Right cardiac atrium (tissue), 5 donors: ENCODE measurements around the gene CD3G. TPM values are rescaled to one million over a fixed set of nuclear protein-coding genes. Genes with fewer than 3 reads are reported as not detected.

ENCODE experiments used
- ATAC-seq, 2 donors: fragments of 200-7000 bp; cut with Tn5 transposase; one replicate each; pipeline versions ENCODE4 v1.8.0 to v1.9.1; 2020; ENCODE audit warnings: moderate library complexity in 2 of 2, mild to moderate bottlenecking in 1 of 2
- DNase-seq, 3 donors: peaks; one replicate each; pipeline ENCODE4 v3.0.0-alpha.2; 2020
- H3K27ac ChIP-seq: one replicate; pipeline ENCODE4 v1.5.1; 2013; ENCODE audit warnings: mild to moderate bottlenecking, low read length, control low read depth, moderate library complexity
- H3K27me3 ChIP-seq: one replicate; pipeline ENCODE4 v1.6.1; 2013; ENCODE audit not compliant: control insufficient read depth, insufficient read depth
- H3K4me1 ChIP-seq: one replicate; pipeline ENCODE4 v1.6.1; 2013; ENCODE audit warnings: low read length; ENCODE audit not compliant: control insufficient read depth, insufficient read depth
- H3K4me3 ChIP-seq: one replicate; pipeline ENCODE4 v1.5.1; 2013; ENCODE audit warnings: low read length, control low read depth
- H3K9me3 ChIP-seq: one replicate; pipeline ENCODE4 v1.6.1; 2013; ENCODE audit warnings: low read length; ENCODE audit not compliant: control insufficient read depth
- WGBS: extraction: QIAGEN DNeasy Blood & Tissue Kit; methylation state at CpG from one replicate; pipeline ENCODE4 v1.1.7; 2013; 5-methylcytosine and 5-hydroxymethylcytosine counted together
- intact Hi-C, 4 donors: fragments of 100-400 bp; cut with DNase I; formaldehyde crosslinking; loops; one replicate each; pipeline versions ENCODE4 v1.11.0 to v1.14.0; 2022 to 2023
- polyA plus RNA-seq: library from polyadenylated mRNA; stranded (reverse); fragments of 200-250 nt; gene quantifications from one replicate; pipeline ENCODE4 v1.2.3, GENCODE V29; 2013
- total RNA-seq, 4 donors: library from RNA; stranded (reverse); fragmentation: NEBNext Ultra II Directional; extraction: Animal tissue kit (Norgen Biotek cat#: 25700); gene quantifications; one replicate each; pipeline ENCODE4 v1.2.1, GENCODE V29; 2021
- donor health status: healthy with polysubstance abuse.
- donor health status: DM: no; HTN: yes; CAD: no.
- donor health status: DM: no; HTN: no; CAD: no.
- donor health status: DM: no; HTN: yes; CAD: no; lungs with severe emphysema.
- donor health status: DM: yes; HTN: yes; CAD: no.

The CD3G gene
- total and polyA plus RNA-seq, 5 donors, result 0.02 to 1.2 (median 0.33) TPM

GRCh38 chr11:118325283-118325682 lies 18.9 kb upstream of the CD3G start:
- Histone ChIP-seq H3K4me3 (no peak overlapping the region), H3K27me3 (no peaks in the 10 kb centered on the region), H3K4me1 (no peaks in the 10 kb centered on the region), H3K27ac (no peak overlapping the region), H3K9me3 (no peaks in the 10 kb centered on the region)
- DNase-seq, result no peak
- ATAC-seq, result no peak
- intact Hi-C loops, result no loop called here

DNA sequence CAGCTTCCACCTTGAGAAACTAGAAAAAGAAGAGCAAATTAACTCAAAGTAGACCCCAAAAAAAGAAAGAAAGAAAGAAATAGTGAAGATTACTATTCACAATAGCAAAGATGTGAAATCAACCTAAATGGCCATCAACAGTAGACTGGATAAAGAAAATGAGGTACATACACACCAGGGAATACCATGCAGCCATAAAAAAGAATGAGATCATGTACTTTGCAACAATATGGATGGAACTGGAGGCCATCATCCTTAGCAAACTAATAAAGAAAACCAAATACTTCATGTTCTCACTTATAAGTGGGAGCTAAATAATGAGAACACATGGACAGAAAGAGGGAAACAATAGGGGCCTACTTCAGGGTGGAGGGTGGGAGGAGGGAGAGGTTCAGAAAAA lies 15.4 kb upstream of the CD3G start:
- Histone ChIP-seq H3K9me3 (no peaks in the 10 kb centered on the region), H3K27me3 (no peaks in the 10 kb centered on the region), H3K4me1 (no peaks in the 10 kb centered on the region), H3K4me3 (no peak overlapping the region), H3K27ac (no peak overlapping the region)
- ATAC-seq (no peak), DNase-seq (no peak)
- intact Hi-C loops, result no loop called here

GRCh38 chr11:118334745-118335144 lies 9.4 kb upstream of the CD3G start:
- WGBS, result 68% methylated on average over 1 of the region's 1 CpG
- no peak for ATAC-seq

GRCh38 chr11:118338637-118339061 lies 5.5 kb upstream of the CD3G start:
- Histone ChIP-seq H3K4me3 (no peak overlapping the region), H3K27me3 (no peaks in the 10 kb centered on the region), H3K9me3 (no peaks in the 10 kb centered on the region), H3K4me1 (no peaks in the 10 kb centered on the region), H3K27ac (no peak overlapping the region)
- DNase-seq, result peak in 1 of 3 donors; percentile 50
- 55% methylated on average over 7 of the region's 7 CpGs for WGBS
- ATAC-seq, result peak in 1 of 2 donors; percentile 57
- intact Hi-C loops, result no loop called here

More at GRCh38 chr11:118334745-118335144, 9.4 kb upstream of the CD3G start:
- H3K4me1 ChIP-seq, result no peaks in the 10 kb centered on the region
- DNase-seq, result no peak
- no peak overlapping the region for H3K27ac ChIP-seq
- H3K27me3 ChIP-seq, result no peaks in the 10 kb centered on the region
- intact Hi-C loops, result no loop called here
- H3K9me3 ChIP-seq, result no peaks in the 10 kb centered on the region
- H3K4me3 ChIP-seq, result no peak overlapping the region

DNA sequence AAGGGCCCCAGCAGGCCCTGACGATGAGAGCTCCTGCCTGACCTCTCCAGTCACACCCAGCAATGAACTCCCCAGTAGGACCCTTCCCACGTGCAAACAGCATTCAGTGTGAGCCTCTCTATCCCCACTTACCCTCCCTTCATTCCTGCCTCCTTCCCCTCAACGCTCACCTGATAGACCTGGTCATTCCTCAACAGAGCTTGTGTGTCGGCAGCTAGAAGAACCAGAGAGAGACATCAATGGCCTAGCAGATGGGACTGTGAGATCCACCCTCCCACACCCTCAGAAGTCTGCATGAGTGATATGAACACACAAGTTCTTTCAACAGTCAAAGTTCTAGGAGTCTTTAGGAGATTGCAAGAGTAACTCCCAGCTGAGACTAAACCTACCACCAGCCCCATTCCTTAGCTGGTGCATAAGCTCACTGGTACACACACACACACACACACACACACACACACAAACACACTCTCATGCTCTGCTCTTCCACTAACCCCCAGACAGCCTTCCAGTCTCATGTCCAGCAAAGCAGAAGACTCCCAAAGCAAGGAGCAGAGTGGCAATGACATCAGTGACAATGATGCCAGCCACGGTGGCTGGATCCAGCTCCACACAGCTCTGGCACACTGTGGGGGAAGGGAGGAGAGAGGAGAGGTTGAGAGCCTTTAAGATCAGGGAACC lies 4.7 kb upstream of the CD3G start:
- H3K9me3 ChIP-seq, result no peaks in the 10 kb centered on the region
- intact Hi-C loops, result no loop called here
- H3K4me1 ChIP-seq, result no peaks in the 10 kb centered on the region
- H3K27me3 ChIP-seq, result no peaks in the 10 kb centered on the region
- H3K4me3 ChIP-seq, result no peak overlapping the region
- DNase-seq (no peak), ATAC-seq (no peak)
- WGBS, result 76% methylated on average over 5 of the region's 5 CpGs
- no peak overlapping the region for H3K27ac ChIP-seq

- intact Hi-C loops, result no loop called here
- 85% methylated on average over 3 of the region's 3 CpGs for WGBS
- H3K4me1 ChIP-seq, result no peaks in the 10 kb centered on the region
- no peak overlapping the region for H3K27ac ChIP-seq
- ATAC-seq (no peak), DNase-seq (no peak)
- H3K9me3 ChIP-seq, result no peaks in the 10 kb centered on the region
- H3K27me3 ChIP-seq, result no peaks in the 10 kb centered on the region
- H3K4me3 ChIP-seq, result no peak overlapping the region
Measured at GRCh38 chr11:118340449-118340848, 3.7 kb upstream of the CD3G start.

- ATAC-seq, result no peak
- Histone ChIP-seq H3K27ac (no peak overlapping the region), H3K4me1 (no peaks in the 10 kb centered on the region), H3K9me3 (no peaks in the 10 kb centered on the region), H3K4me3 (no peak overlapping the region), H3K27me3 (peaks cover 2% of the 10 kb centered on the region)
- no peak for DNase-seq
- WGBS, result 92% methylated on average over 3 of the region's 3 CpGs
- intact Hi-C loops, result no loop called here
Measured at GRCh38 chr11:118341261-118341660, 2.9 kb upstream of the CD3G start.

DNA sequence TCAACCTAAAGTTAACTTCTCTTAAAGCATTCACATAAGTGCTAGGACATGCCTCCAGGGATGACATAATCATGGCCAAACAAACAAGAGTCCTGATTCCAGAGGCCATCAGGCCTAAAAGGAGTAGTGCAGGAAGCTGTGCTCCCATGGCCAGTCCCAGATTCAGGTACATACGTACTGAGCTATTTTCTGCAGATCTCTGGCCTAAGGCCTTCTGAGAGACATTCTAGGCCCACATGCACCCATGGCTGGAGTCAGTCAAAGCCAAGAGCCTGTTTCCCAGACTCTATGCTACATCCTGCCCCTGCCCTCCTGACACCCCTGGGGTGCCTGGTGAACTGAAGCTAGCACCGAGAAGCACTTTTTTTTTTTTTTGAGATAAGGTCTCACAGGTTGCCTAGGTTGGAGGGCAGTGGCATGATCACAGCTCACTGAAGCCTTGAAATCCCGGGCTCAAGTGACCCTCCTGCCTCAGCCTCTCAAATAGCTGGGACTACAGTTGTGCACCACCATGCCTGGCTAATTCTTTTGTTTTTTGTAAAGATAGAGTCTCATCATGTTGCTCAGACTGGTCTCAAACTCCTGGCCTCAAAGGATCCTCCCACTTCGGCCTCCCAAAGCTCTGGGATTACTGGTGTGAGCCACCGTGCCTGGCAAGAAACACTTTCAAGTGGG lies 2.2 kb upstream of the CD3G start:
- WGBS, result 77% methylated on average over 5 of the region's 5 CpGs
- no peaks in the 10 kb centered on the region for H3K4me1 ChIP-seq
- intact Hi-C loops, result no loop called here

GRCh38 chr11:118342503-118343161 lies 1.5 kb upstream of the CD3G start, which contains the start of gene CD3D:
Gene CD3D, minus strand, starts transcription at chr11:118342705. Its CDS starts 98 bp downstream, at chr11:118342607.
- Histone ChIP-seq H3K9me3 (no peaks in the 10 kb centered on the region), H3K4me3 (no peak within 1 kb of the TSS), H3K27me3 (peaks cover 2% of the 10 kb centered on the region), H3K4me1 (no peaks in the 10 kb centered on the region), H3K27ac (no peak within 1 kb of the TSS)
- DNase-seq (no peak), ATAC-seq (no peak)
- 68% methylated on average over 13 of the region's 13 CpGs for WGBS
- intact Hi-C loops, result no loop called here

More for the DNA sequence above, 2.2 kb upstream of the CD3G start:
- Histone ChIP-seq H3K27me3 (peaks cover 2% of the 10 kb centered on the region), H3K27ac (no peak overlapping the region), H3K4me3 (no peak overlapping the region), H3K9me3 (no peaks in the 10 kb centered on the region)
- ATAC-seq, result no peak
- DNase-seq, result no peak

DNA sequence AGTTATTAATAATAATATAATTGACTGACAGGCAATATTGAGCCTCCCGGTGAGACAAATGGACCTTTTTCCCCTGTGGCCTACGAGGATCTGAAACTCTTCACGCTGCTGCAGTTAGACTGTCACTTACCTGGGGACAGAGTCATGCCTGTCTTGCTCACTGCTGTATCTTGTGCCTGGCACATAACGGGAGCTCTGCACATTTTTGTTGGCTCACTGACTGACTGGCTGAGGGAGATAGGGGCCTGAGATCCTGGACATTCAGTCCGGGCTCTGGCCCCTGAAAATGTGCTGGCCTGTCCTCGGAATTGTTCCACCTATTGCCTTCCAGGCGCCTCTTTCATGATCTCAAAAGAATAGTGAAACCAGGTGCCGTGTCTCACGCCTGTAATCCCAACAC lies 896 bp upstream of the CD3G start:
- no peaks in the 10 kb centered on the region for H3K4me1 ChIP-seq
- ATAC-seq (no peak), DNase-seq (no peak)
- no peak overlapping the region for H3K4me3 ChIP-seq
- H3K9me3 ChIP-seq, result no peaks in the 10 kb centered on the region
- peaks cover 2% of the 10 kb centered on the region for H3K27me3 ChIP-seq
- H3K27ac ChIP-seq, result no peak overlapping the region
- 70% methylated on average over 9 of the region's 9 CpGs for WGBS
- intact Hi-C loops, result no loop called here

DNA sequence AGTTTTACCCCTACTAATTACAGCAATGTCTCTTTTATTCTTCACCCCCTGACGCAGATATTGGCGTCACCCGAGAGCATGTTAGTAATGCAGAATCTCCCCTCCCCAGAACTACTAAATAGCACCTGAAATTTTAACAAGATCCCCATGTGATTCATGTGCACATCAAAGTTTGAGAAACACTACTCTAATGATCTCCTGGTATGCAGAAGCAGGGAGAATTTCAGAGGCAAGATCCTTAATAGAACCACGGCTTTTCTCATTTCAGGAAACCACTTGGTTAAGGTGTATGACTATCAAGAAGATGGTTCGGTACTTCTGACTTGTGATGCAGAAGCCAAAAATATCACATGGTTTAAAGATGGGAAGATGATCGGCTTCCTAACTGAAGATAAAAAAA lies 5.3 kb downstream of the CD3G start:
- no peak overlapping the region for H3K4me3 ChIP-seq
- H3K27ac ChIP-seq, result no peak overlapping the region
- ATAC-seq (no peak), DNase-seq (no peak)
- intact Hi-C loops, result no loop called here
- no peaks in the 10 kb centered on the region for H3K9me3 ChIP-seq
- 71% methylated on average over 6 of the region's 6 CpGs for WGBS
- H3K27me3 ChIP-seq, result peaks cover 4% of the 10 kb centered on the region
- H3K4me1 ChIP-seq, result no peaks in the 10 kb centered on the region
